Coronary artery (tissue), 2 donors: ENCODE results near the gene R3HDM2.

Experiments
- DNase-seq: peaks from one replicate; pipeline ENCODE4 v3.0.0-alpha.2; 2017; ENCODE audit warnings: low spot score
- H3K27ac ChIP-seq, 2 donors: fragments of 200-600 bp; sonication (generic); one replicate each; pipeline ENCODE4 v1.5.1; 2016 to 2019
- H3K4me3 ChIP-seq: fragments of 200-600 bp; sonication (generic); 2 replicates; pipeline ENCODE4 v1.5.1; 2016; ENCODE audit warnings: mild to moderate bottlenecking, moderate library complexity
- TF ChIP-seq, protein P1 (sequence below): fragments of 200-600 bp; sonication (generic); IDR thresholded peaks from one replicate; pipeline ENCODE4 v1.5.1; 2019; ENCODE audit warnings: antibody characterized with exemption

R3HDM2 gene

GRCh38 chr12:57250956-57251355, 179.9 kb downstream of the R3HDM2 start, which contains the start of gene STAC3:
Gene STAC3, minus strand, starts transcription at chr12:57251187. Its CDS starts 1,551 bp downstream, at chr12:57249636.
- Histone ChIP-seq H3K4me3 (no peak within 1 kb of the TSS), H3K27ac (no peak within 1 kb of the TSS)
- no peak for DNase-seq
- TF ChIP-seq, protein P1, sequence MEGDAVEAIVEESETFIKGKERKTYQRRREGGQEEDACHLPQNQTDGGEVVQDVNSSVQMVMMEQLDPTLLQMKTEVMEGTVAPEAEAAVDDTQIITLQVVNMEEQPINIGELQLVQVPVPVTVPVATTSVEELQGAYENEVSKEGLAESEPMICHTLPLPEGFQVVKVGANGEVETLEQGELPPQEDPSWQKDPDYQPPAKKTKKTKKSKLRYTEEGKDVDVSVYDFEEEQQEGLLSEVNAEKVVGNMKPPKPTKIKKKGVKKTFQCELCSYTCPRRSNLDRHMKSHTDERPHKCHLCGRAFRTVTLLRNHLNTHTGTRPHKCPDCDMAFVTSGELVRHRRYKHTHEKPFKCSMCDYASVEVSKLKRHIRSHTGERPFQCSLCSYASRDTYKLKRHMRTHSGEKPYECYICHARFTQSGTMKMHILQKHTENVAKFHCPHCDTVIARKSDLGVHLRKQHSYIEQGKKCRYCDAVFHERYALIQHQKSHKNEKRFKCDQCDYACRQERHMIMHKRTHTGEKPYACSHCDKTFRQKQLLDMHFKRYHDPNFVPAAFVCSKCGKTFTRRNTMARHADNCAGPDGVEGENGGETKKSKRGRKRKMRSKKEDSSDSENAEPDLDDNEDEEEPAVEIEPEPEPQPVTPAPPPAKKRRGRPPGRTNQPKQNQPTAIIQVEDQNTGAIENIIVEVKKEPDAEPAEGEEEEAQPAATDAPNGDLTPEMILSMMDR: no peak

DNA sequence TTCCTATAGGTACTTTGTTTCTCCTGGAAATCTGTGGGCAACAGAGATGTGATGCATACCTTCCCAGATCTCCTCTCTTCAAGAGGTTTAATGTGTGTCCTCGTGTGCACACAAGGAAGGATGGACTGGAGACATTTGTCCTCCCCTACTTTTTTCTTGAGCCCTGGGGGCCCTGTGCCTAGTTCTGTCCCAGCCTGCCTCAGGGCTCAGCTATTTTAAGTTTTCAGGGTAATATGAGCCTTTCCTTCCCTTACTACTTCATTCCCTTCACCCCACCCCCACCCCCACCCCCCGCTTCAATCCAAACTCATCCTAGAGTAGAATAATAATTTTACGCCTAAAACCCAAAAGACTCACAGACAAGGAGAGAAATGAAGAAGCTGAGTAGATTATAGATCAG, 180.3 kb downstream of the R3HDM2 start:
- Histone ChIP-seq H3K27ac (no peak overlapping the region), H3K4me3 (no peak overlapping the region)
- no peak for DNase-seq
- TF ChIP-seq, protein P1: no peak

GRCh38 chr12:57248934-57249742, 181.7 kb downstream of the R3HDM2 start:
- no peak overlapping the region for H3K4me3 ChIP-seq
- no peak overlapping the region for H3K27ac ChIP-seq
- TF ChIP-seq, protein P1: no peak
- no peak for DNase-seq

DNA sequence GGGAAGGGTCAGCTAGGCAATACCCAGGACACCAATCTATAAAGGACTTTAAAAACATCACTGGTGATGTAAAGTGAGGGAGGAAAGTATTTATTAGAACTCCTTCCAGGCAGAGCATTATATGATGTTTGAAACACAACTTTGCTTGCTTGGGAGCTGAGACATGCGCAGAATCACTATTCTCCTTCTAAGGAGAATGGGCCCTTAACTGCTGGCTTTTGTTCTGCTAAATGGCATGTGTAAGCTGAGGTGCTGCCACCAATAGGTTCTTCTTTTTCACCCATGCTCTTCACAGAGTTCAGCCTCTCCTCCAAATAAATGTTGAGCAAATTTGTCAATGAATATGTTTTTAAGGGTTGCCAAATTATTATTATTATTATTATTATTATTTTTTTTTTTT, 183.8 kb downstream of the R3HDM2 start:
- DNase-seq: no peak
- TF ChIP-seq, protein P1: no peak
- H3K4me3 ChIP-seq: no peak overlapping the region
- H3K27ac ChIP-seq: no peak overlapping the region

DNA sequence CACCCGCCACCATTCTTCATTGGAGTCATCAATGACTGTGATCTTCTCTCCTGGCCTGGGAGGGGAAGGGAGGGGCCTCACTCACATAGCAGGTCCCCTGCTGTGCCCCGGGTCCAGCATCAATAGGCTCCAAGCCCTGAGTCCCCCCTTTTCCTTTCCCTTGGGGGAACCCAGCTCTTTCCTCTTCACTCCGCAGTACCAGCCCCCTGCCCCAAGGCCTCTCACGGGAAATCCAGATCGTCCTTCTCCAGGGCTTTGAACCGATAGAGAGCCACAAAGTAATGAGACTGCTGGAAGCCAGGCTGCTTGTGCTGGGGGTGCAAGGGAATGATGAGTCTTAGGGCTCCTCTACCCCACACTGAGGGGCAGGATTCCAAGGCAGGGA, 186.5 kb downstream of the R3HDM2 start:
- DNase-seq: peak; percentile 71
- H3K27ac ChIP-seq: no peak overlapping the region
- TF ChIP-seq, protein P1: no peak
- no peak overlapping the region for H3K4me3 ChIP-seq

GRCh38 chr12:57243521-57244311, 187.1 kb downstream of the R3HDM2 start:
- DNase-seq: peak; percentile 77
- peak overlapping the region; percentile 59 for H3K4me3 ChIP-seq
- H3K27ac ChIP-seq: no peak overlapping the region
- TF ChIP-seq, protein P1: peak; percentile 58
